ENCODE data around the gene PNMA8B.
"Not testable (repeated sequence)": the region's sequence is repeated elsewhere in the genome, so short reads cannot be mapped to it uniquely, and the experiment has no call there.

The PNMA8B gene

GRCh38 chr19:46511237-46511636 is 15.6 kb upstream of the PNMA8B start:
- no peak for TF ChIP-seq CTCF (IDR thresholded peaks at IDR 0.05; ENCODE audit: low read depth, low read length)
- no peak overlapping the region for H3K4me3 ChIP-seq (ENCODE audit: low read depth, low read length)

GRCh38 chr19:46508206-46508605 is 12.5 kb upstream of the PNMA8B start:
- no peak overlapping the region for H3K4me3 ChIP-seq (ENCODE audit: low read depth, low read length)
- TF ChIP-seq CTCF (IDR thresholded peaks at IDR 0.05; ENCODE audit: low read depth, low read length), result no peak

- H3K4me3 ChIP-seq (ENCODE audit: low read depth, low read length), result no peak overlapping the region
- TF ChIP-seq CTCF (IDR thresholded peaks at IDR 0.05; ENCODE audit: low read depth, low read length), result no peak
Observed at GRCh38 chr19:46503848-46504453, 8.3 kb upstream of the PNMA8B start.

- no peak for TF ChIP-seq CTCF (IDR thresholded peaks at IDR 0.05; ENCODE audit: low read depth, low read length)
- H3K4me3 ChIP-seq (ENCODE audit: low read depth, low read length), result no peak overlapping the region
Observed at GRCh38 chr19:46502891-46503290, 7.2 kb upstream of the PNMA8B start.

GRCh38 chr19:46499692-46500091 is 4.0 kb upstream of the PNMA8B start:
- TF ChIP-seq CTCF (IDR thresholded peaks at IDR 0.05; ENCODE audit: low read depth, low read length), result no peak
- no peak overlapping the region for H3K4me3 ChIP-seq (ENCODE audit: low read depth, low read length)

GRCh38 chr19:46497773-46498172 is 2.1 kb upstream of the PNMA8B start:
- no peak overlapping the region for H3K4me3 ChIP-seq (ENCODE audit: low read depth, low read length)
- no peak for TF ChIP-seq CTCF (IDR thresholded peaks at IDR 0.05; ENCODE audit: low read depth, low read length)

GRCh38 chr19:46496886-46497285 is 1.2 kb upstream of the PNMA8B start:
- not testable (repeated sequence) for H3K4me3 ChIP-seq (ENCODE audit: low read depth, low read length)

- H3K4me3 ChIP-seq (ENCODE audit: low read depth, low read length), result no peak overlapping the region
- TF ChIP-seq CTCF (IDR thresholded peaks at IDR 0.05; ENCODE audit: low read depth, low read length), result no peak
Observed at GRCh38 chr19:46496304-46496703, 637 bp upstream of the PNMA8B start.
